ENCODE data around the gene TRMT2A.

GRCh38 chr22:20149257-20150250 lies 32.5 kb upstream of the TRMT2A start:
- TF ChIP-seq SIN3A (IDR thresholded peaks at IDR 0.05; ENCODE audit: borderline replicate concordance, insufficient read depth, low read length) (no peak), REST (IDR thresholded peaks at IDR 0.05; ENCODE audit: insufficient read depth in 1 of 2, low read depth in 2 of 2, low read length in 2 of 2) (no peak), TAF1 (IDR thresholded peaks at IDR 0.05; ENCODE audit: borderline replicate concordance, insufficient read depth, low read length) (no peak)
